T-cell (primary cell): Measurements from ENCODE around the gene A1BG. TPM values are rescaled to one million over a fixed set of nuclear protein-coding genes. Genes with fewer than 3 reads are reported as not detected.

Source experiments
- ATAC-seq, 4 experiments: fragments of 200-7000 bp in 3 of 4; fragments of 150-1000 bp in 1 of 4; cut with Tn5 transposase; replicated peaks in 1 of 4; 1 replicate in 3 of 4; 2 replicates in 1 of 4; pipeline ENCODE4 v1.10.0; 2021; ENCODE audit warnings: moderate library complexity in 3 of 4, mild to moderate bottlenecking in 2 of 4, moderate number of reproducible peaks in 1 of 4
- CTCF ChIA-PET, 2 donors: fragments of 300-600 bp; sonication (Branson Sonifier 250); formaldehyde crosslinking; loops; one replicate each; lab custom pipeline; 2022; ENCODE audit warnings: antibody characterized with exemption in 2 of 2; lab: Charles Lee
- POLR2A ChIA-PET, 2 donors: fragments of 300-600 bp; sonication (Branson Sonifier 250); formaldehyde crosslinking; loops; one replicate each; lab custom pipeline; 2022; ENCODE audit warnings: antibody characterized with exemption in 2 of 2; lab: Charles Lee
- DNase-seq, 35 experiments: peaks; one replicate each; pipeline versions ENCODE4 v3.0.0 to v3.0.0-alpha.2; 2013 to 2023
- H3K27ac ChIP-seq: one replicate; pipeline ENCODE4 v1.5.1; 2013; ENCODE audit warnings: low read length
- H3K27me3 ChIP-seq, 2 experiments: replicated peaks in 1 of 2; 1 replicate in 1 of 2; 2 replicates in 1 of 2; pipeline versions ENCODE4 v1.6.1 to v1.7.0; 2013; ENCODE audit warnings: low read length in 1 of 2, mixed read lengths in 1 of 2; ENCODE audit not compliant: control insufficient read depth in 2 of 2, insufficient read depth in 2 of 2; ENCODE audit errors: extremely low read depth in 1 of 2
- H3K36me3 ChIP-seq, 2 donors: 1 replicate in 1 of 2; 2 replicates in 1 of 2; pipeline versions ENCODE4 v1.6.1 to v1.7.0; 2013; ENCODE audit warnings: low read length in 1 of 2; ENCODE audit not compliant: control insufficient read depth in 2 of 2, insufficient read depth in 1 of 2; ENCODE audit errors: extremely low read depth in 1 of 2
- H3K4me1 ChIP-seq, 2 experiments: 1 replicate in 1 of 2; 2 replicates in 1 of 2; pipeline versions ENCODE4 v1.6.1 to v1.7.0; 2013; ENCODE audit warnings: low read length in 2 of 2, mixed read lengths in 1 of 2; ENCODE audit not compliant: insufficient read depth in 2 of 2, control insufficient read depth in 1 of 2; ENCODE audit errors: extremely low read depth in 1 of 2
- H3K4me3 ChIP-seq, 2 donors: 1 replicate in 1 of 2; 2 replicates in 1 of 2; pipeline versions ENCODE4 v1.5.1 to v1.7.0; 2013; ENCODE audit warnings: mild to moderate bottlenecking in 2 of 2, low read length in 1 of 2, moderate library complexity in 1 of 2; ENCODE audit not compliant: control insufficient read depth in 1 of 2; ENCODE audit errors: extremely low read depth in 1 of 2
- H3K9me3 ChIP-seq: 2 replicates; pipeline ENCODE4 v1.7.0; 2013
- H3K27ac Mint-ChIP-seq, 2 donors: one replicate each; pipeline ENCODE4 v1.8.0; 2020 to 2021; ENCODE audit warnings: mild to moderate bottlenecking in 2 of 2, mixed read lengths in 2 of 2
- H3K27me3 Mint-ChIP-seq, 2 donors: one replicate each; pipeline ENCODE4 v1.8.0; 2021 to 2022; ENCODE audit warnings: mixed read lengths in 2 of 2
- H3K36me3 Mint-ChIP-seq: one replicate; pipeline ENCODE4 v1.8.0; 2021; ENCODE audit warnings: mixed read lengths
- H3K4me1 Mint-ChIP-seq, 3 donors: one replicate each; pipeline ENCODE4 v1.8.0; 2020 to 2022; ENCODE audit warnings: mixed read lengths in 3 of 3, mild to moderate bottlenecking in 1 of 3
- H3K4me3 Mint-ChIP-seq, 3 donors: one replicate each; pipeline ENCODE4 v1.8.0; 2020 to 2022; ENCODE audit warnings: mild to moderate bottlenecking in 3 of 3, mixed read lengths in 3 of 3, moderate library complexity in 3 of 3
- H3K9me3 Mint-ChIP-seq, 3 donors: one replicate each; pipeline ENCODE4 v1.8.0; 2020 to 2022; ENCODE audit warnings: mixed read lengths in 3 of 3
- WGBS: methylation state at CpG from one replicate; pipeline ENCODE4 v1.1.5; 2013; ENCODE audit warnings: missing lambda C conversion rate; ENCODE audit not compliant: insufficient coverage; 5-methylcytosine and 5-hydroxymethylcytosine counted together
- total RNA-seq, 35 experiments: library from RNA in 6 of 35; stranded (reverse) in 6 of 35; fragments of 120-200 nt in 1 of 35; gene quantifications; one replicate each; pipeline versions ENCODE4 v1.2.1 to v1.2.4 and lab custom pipeline; 2013 to 2026

Gene A1BG
- total RNA-seq, 5 donors from 2014 or later (not counting 1 experiment from before 2014, with no cell fraction given) = 15.4 to 31.1 (median 19.3) TPM

DNA sequence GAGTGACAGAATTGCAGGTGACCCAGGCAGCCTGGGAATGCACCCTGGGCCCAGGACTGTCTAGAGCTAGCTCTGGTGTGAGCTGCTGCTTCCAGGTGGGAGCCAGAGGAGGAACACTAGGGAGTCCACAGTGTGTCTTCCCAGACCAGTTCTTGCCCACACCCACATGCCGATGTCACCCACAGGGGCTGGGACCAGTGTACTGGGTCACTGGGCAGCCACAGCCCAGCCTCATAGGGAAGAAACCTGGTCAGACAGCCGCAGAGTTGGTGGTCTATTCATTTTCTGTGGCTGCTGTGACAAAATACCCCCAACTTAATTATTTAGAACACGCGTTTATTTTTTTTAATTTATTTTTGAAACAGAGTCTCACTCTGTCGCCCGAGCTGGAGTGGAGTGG lies 45.3 kb upstream of the A1BG start:
- no peak for DNase-seq
- Mint-ChIP-seq H3K27ac (no peak overlapping the region), H3K4me3 (no peak overlapping the region), H3K27me3 (peaks cover 5 to 16% of the 10 kb centered on the region in 2 donors), H3K4me1 (peaks cover 14 to 19% (median 15%) of the 10 kb centered on the region in 3 donors), H3K36me3 (peaks cover 14% of the 10 kb centered on the region), H3K9me3 (no peaks in the 10 kb centered on the region)
- peaks cover 0 to 38% of the 10 kb centered on the region in 2 experiments for H3K27me3 ChIP-seq
- no peak overlapping the region for H3K27ac ChIP-seq
- H3K9me3 ChIP-seq = no peaks in the 10 kb centered on the region
- CTCF ChIA-PET = no interaction called here
- ATAC-seq = no peak
- peaks cover 4 to 27% of the 10 kb centered on the region in 2 experiments for H3K4me1 ChIP-seq
- H3K36me3 ChIP-seq = peaks cover 10 to 14% of the 10 kb centered on the region in 2 donors
- WGBS = 100% methylated on average over 3 of the region's 6 CpGs
- POLR2A ChIA-PET = no interaction called here
- H3K4me3 ChIP-seq = no peak overlapping the region

GRCh38 chr19:58398087-58398486 lies 44.8 kb upstream of the A1BG start:
- Mint-ChIP-seq H3K27ac (peak overlapping the region in 1 of 2 donors; percentile 11), H3K36me3 (peaks cover 19% of the 10 kb centered on the region), H3K4me3 (no peak overlapping the region), H3K4me1 (peaks cover 14 to 19% (median 15%) of the 10 kb centered on the region in 3 donors), H3K27me3 (peaks cover 5 to 16% of the 10 kb centered on the region in 2 donors), H3K9me3 (no peaks in the 10 kb centered on the region)
- peaks cover 4 to 27% of the 10 kb centered on the region in 2 experiments for H3K4me1 ChIP-seq
- CTCF ChIA-PET = no interaction called here
- no peak for ATAC-seq
- no peaks in the 10 kb centered on the region for H3K9me3 ChIP-seq
- 89% methylated on average over 3 of the region's 4 CpGs for WGBS
- H3K27me3 ChIP-seq = peaks cover 0 to 38% of the 10 kb centered on the region in 2 experiments
- DNase-seq = no peak
- H3K4me3 ChIP-seq = no peak overlapping the region
- POLR2A ChIA-PET = no interaction called here
- no peak overlapping the region for H3K27ac ChIP-seq
- H3K36me3 ChIP-seq = peaks cover 10 to 18% of the 10 kb centered on the region in 2 donors

DNA sequence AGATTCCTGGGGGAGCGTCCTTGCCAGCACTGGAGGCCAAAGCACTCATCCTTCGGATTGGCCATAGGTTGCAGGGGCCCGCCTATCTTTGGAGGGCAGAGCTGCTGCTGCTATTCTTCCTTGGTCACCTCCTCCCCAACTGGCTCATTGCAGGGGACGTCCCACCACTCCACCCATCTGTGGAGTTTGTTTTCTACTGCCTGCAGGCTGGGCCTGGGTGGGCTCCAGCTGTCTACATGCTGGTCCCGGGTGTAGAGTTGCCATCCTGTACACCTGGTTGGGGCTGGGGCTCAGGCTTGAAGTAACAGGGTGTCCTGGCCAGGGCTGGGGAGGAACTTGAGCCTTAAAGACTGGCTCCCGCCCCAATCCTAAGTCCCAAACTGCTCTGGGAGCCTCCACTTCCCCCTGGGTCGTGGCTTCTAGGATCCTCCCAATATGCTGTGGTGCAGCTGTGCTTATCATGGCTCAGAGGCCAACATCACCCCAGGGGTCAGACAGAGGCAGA lies 44.3 kb upstream of the A1BG start:
- no peak overlapping the region for H3K27ac Mint-ChIP-seq
- ChIA-PET CTCF (no interaction called here), POLR2A (no interaction called here)
- H3K4me1 Mint-ChIP-seq = peaks cover 14 to 21% (median 15%) of the 10 kb centered on the region in 3 donors
- no peak for ATAC-seq
- 100% methylated on average over 3 of the region's 7 CpGs for WGBS
- no peak overlapping the region for H3K27ac ChIP-seq
- peaks cover 14 to 23% of the 10 kb centered on the region in 2 donors for H3K36me3 ChIP-seq
- H3K9me3 ChIP-seq = no peaks in the 10 kb centered on the region
- H3K4me3 ChIP-seq = no peak overlapping the region
- peaks cover 0 to 38% of the 10 kb centered on the region in 2 experiments for H3K27me3 ChIP-seq
- H3K36me3 Mint-ChIP-seq = peaks cover 23% of the 10 kb centered on the region
- no peaks in the 10 kb centered on the region for H3K9me3 Mint-ChIP-seq
- H3K4me3 Mint-ChIP-seq = no peak overlapping the region
- H3K27me3 Mint-ChIP-seq = peaks cover 5 to 16% of the 10 kb centered on the region in 2 donors
- DNase-seq = no peak
- H3K4me1 ChIP-seq = peaks cover 4 to 27% of the 10 kb centered on the region in 2 experiments

- H3K9me3 ChIP-seq = no peaks in the 10 kb centered on the region
- no peak overlapping the region for H3K27ac ChIP-seq
- Mint-ChIP-seq H3K4me1 (peaks cover 14 to 21% (median 15%) of the 10 kb centered on the region in 3 donors), H3K27me3 (peaks cover 5 to 16% of the 10 kb centered on the region in 2 donors), H3K9me3 (no peaks in the 10 kb centered on the region), H3K4me3 (no peak overlapping the region), H3K27ac (no peak overlapping the region), H3K36me3 (peaks cover 23% of the 10 kb centered on the region)
- ChIA-PET CTCF (no interaction called here), POLR2A (no interaction called here)
- peaks cover 14 to 30% of the 10 kb centered on the region in 2 donors for H3K36me3 ChIP-seq
- ATAC-seq = no peak
- DNase-seq = no peak
- peaks cover 0 to 38% of the 10 kb centered on the region in 2 experiments for H3K27me3 ChIP-seq
- H3K4me1 ChIP-seq = peaks cover 2 to 22% of the 10 kb centered on the region in 2 experiments
- 48% methylated on average over 55 of the region's 58 CpGs for WGBS
- no peak overlapping the region for H3K4me3 ChIP-seq
Measured at GRCh38 chr19:58396691-58397532, 43.6 kb upstream of the A1BG start.

GRCh38 chr19:58395979-58396627 lies 42.8 kb upstream of the A1BG start:
- peaks cover 10 to 19% (median 12%) of the 10 kb centered on the region in 3 donors for H3K4me1 Mint-ChIP-seq
- WGBS = 16% methylated on average over 69 of the region's 75 CpGs
- H3K27ac Mint-ChIP-seq = no peak overlapping the region
- Histone ChIP-seq H3K9me3 (no peaks in the 10 kb centered on the region), H3K4me3 (no peak overlapping the region), H3K27ac (no peak overlapping the region), H3K4me1 (peaks cover 2 to 16% of the 10 kb centered on the region in 2 experiments), H3K27me3 (peaks cover 0 to 38% of the 10 kb centered on the region in 2 experiments), H3K36me3 (peaks cover 14 to 35% of the 10 kb centered on the region in 2 donors)
- CTCF ChIA-PET = no interaction called here
- ATAC-seq = no peak
- POLR2A ChIA-PET = no interaction called here
- no peak for DNase-seq
- no peaks in the 10 kb centered on the region for H3K9me3 Mint-ChIP-seq
- H3K27me3 Mint-ChIP-seq = peaks cover 5 to 16% of the 10 kb centered on the region in 2 donors
- no peak overlapping the region for H3K4me3 Mint-ChIP-seq
- H3K36me3 Mint-ChIP-seq = peaks cover 26% of the 10 kb centered on the region

DNA sequence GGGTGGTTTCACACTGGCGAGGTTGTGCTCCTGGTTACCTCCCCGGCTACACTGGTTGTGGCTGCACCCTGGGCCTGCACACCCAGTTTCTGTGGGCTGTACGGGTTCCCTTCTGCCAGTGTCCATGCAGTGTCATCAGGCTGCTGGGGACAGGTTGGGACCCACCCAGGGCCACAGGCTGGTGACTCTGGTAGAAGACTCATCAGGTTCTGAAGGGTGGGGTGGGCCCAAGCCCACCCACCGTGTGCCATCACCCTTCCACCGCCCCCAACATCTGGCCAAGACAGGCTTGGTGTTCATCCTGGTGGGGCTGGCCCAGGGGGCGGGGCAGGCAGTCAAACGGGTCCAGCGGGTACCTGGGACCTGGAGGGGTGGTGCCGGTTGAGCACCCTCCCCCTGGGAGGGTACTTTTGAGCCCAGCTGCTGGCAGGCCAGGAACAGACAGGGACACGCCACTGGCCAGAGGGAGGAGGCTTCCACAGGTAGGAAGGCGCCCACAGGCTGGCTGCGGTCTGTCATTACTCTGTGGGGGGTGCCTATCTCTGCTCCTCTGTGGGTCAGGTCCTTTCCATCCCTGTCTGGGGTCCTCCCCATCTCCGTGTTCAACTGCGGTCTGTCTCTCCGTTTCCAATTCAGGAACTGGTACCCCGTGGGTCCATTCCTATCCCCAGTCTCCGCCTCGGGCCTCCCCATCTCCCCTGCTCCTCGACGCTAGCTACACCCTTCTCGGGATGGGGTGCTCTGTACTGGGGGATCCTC lies 42.1 kb upstream of the A1BG start, which contains the start of gene RNF225:
Gene RNF225 (plus strand): TSS at position 437 of the 759 bp plus-strand sequence. CDS start 434 bp downstream, outside the sequence.
- peaks cover 0 to 9% of the 10 kb centered on the region in 2 experiments for H3K4me1 ChIP-seq
- peaks cover 5 to 16% of the 10 kb centered on the region in 2 donors for H3K27me3 Mint-ChIP-seq
- H3K27ac ChIP-seq = no peak within 1 kb of the TSS
- H3K4me3 ChIP-seq = no peak within 1 kb of the TSS
- peaks cover 11 to 18% (median 13%) of the 10 kb centered on the region in 3 donors for H3K4me1 Mint-ChIP-seq
- no peak within 1 kb of the TSS for H3K27ac Mint-ChIP-seq
- POLR2A ChIA-PET = no interaction called here
- ATAC-seq (peak in 1 of 4 experiments; percentile 12), DNase-seq (no peak)
- no peaks in the 10 kb centered on the region for H3K9me3 ChIP-seq
- H3K9me3 Mint-ChIP-seq = no peaks in the 10 kb centered on the region
- peaks cover 14 to 41% of the 10 kb centered on the region in 2 donors for H3K36me3 ChIP-seq
- WGBS = 51% methylated on average over 13 of the region's 21 CpGs
- CTCF ChIA-PET = no interaction called here
- peak within 1 kb of the TSS in 1 of 3 donors; percentile 23 for H3K4me3 Mint-ChIP-seq
- H3K27me3 ChIP-seq = peaks cover 0 to 33% of the 10 kb centered on the region in 2 experiments
- H3K36me3 Mint-ChIP-seq = peaks cover 29% of the 10 kb centered on the region
